HepG2 (cell line): ENCODE measurements around the gene NOL12. TPM values are rescaled to one million over a fixed set of nuclear protein-coding genes. Genes with fewer than 3 reads are reported as not detected.

Experiments
- AKAP8 ChIP-seq: sonication (generic); formaldehyde crosslinking; IDR thresholded peaks from 2 replicates; pipeline ENCODE4 v1.5.1; 2020; ENCODE audit warnings: mild to moderate bottlenecking, missing genetic modification reagents
- ATF7-NPFF ChIP-seq: sonication (generic); formaldehyde crosslinking; IDR thresholded peaks from 2 replicates; pipeline ENCODE4 v1.8.1; 2023; ENCODE audit warnings: mild to moderate bottlenecking, low read depth, missing genetic modification reagents, moderate library complexity
- DMAP1 ChIP-seq: IDR thresholded peaks from 2 replicates; pipeline ENCODE4 v1.6.1; 2016
- FLYWCH1 ChIP-seq: sonication (generic); formaldehyde crosslinking; IDR thresholded peaks from 2 replicates; pipeline ENCODE4 v1.8.1; 2023; ENCODE audit warnings: mild to moderate bottlenecking, missing genetic modification reagents
- GATAD1 ChIP-seq: IDR thresholded peaks from 2 replicates; pipeline ENCODE4 v1.6.1; 2016; ENCODE audit warnings: missing genetic modification reagents, missing compliant biosample characterization
- HOXA3 ChIP-seq: sonication (generic); formaldehyde crosslinking; IDR thresholded peaks from 2 replicates; pipeline ENCODE4 v1.5.0; 2020; ENCODE audit warnings: missing genetic modification reagents
- KLF11 ChIP-seq: IDR thresholded peaks from 2 replicates; pipeline ENCODE4 v1.6.1; 2016; ENCODE audit warnings: missing compliant biosample characterization
- MXD4 ChIP-seq: IDR thresholded peaks from 2 replicates; pipeline ENCODE4 v1.6.1; 2016; ENCODE audit warnings: mild to moderate bottlenecking, missing biosample characterization, missing genetic modification reagents
- NONO ChIP-seq, 2 experiments: fragments of 450-650 bp in 1 of 2; sonication (generic) in 1 of 2; formaldehyde crosslinking in 1 of 2; IDR thresholded peaks in 1 of 2; conservative IDR thresholded peaks in 1 of 2; 2 replicates each; pipeline versions ENCODE4 v1.6.1 to v1.8.0; 2017 to 2022; ENCODE audit warnings: mild to moderate bottlenecking in 1 of 2, missing genetic modification reagents in 1 of 2, moderate library complexity in 1 of 2
- NR1H2 ChIP-seq: sonication (generic); formaldehyde crosslinking; IDR thresholded peaks from 2 replicates; pipeline ENCODE4 v1.8.1; 2022; ENCODE audit warnings: low read depth, missing genetic modification reagents, borderline replicate concordance
- SRF ChIP-seq: IDR thresholded peaks from 2 replicates; pipeline ENCODE4 v1.6.1; 2011; ENCODE audit warnings: mild to moderate bottlenecking, low read depth, low read length, moderate library complexity
- ZBTB10 ChIP-seq: sonication (generic); formaldehyde crosslinking; IDR thresholded peaks from 2 replicates; pipeline ENCODE4 v1.4.0; 2020; ENCODE audit warnings: missing genetic modification reagents, borderline replicate concordance
- ZFP82 ChIP-seq: sonication (generic); formaldehyde crosslinking; IDR thresholded peaks from 2 replicates; pipeline ENCODE4 v1.5.1; 2020; ENCODE audit warnings: mild to moderate bottlenecking, missing genetic modification reagents, borderline replicate concordance
- ZMAT5 ChIP-seq: sonication (generic); formaldehyde crosslinking; IDR thresholded peaks from 2 replicates; pipeline ENCODE4 v1.5.0; 2020; ENCODE audit warnings: mild to moderate bottlenecking, low read depth, missing genetic modification reagents, borderline replicate concordance
- ZNF234 ChIP-seq: sonication (generic); formaldehyde crosslinking; conservative IDR thresholded peaks from 2 replicates; pipeline ENCODE4 v1.5.1; 2020; ENCODE audit warnings: mild to moderate bottlenecking, missing genetic modification reagents
- ZNF383 ChIP-seq: sonication (generic); formaldehyde crosslinking; IDR thresholded peaks from 2 replicates; pipeline ENCODE4 v1.4.0; 2020; ENCODE audit warnings: missing genetic modification reagents, mild to moderate bottlenecking, borderline replicate concordance
- polyA plus RNA-seq, 8 experiments: library from polyadenylated mRNA; depleted of rRNA in 3 of 8; stranded (reverse) in 7 of 8; unstranded in 1 of 8; fragments of >200 nt; fragmentation: Illumina TruSeq in 4 of 8; extraction: Trizol in 4 of 8; gene quantifications; 2 replicates each; pipeline versions ENCODE4 v1.2.1 to v1.2.3, GENCODE V29; 2011 to 2016; ENCODE audit warnings: low read depth in 4 of 8, missing spikeins in 1 of 8, mixed read lengths in 1 of 8; ENCODE audit not compliant: insufficient read depth in 1 of 8
- total RNA-seq, 5 experiments: library from RNA; depleted of rRNA; stranded (reverse); fragments of >200 nt; fragmentation: Illumina TruSeq; extraction: Trizol; gene quantifications; 2 replicates each; pipeline ENCODE4 v1.2.3, GENCODE V29; 2016; ENCODE audit warnings: low read depth in 1 of 5
- TF ChIP-seq, protein P1 (sequence below): sonication (generic); formaldehyde crosslinking; IDR thresholded peaks from 2 replicates; pipeline ENCODE4 v1.4.0; 2020; ENCODE audit warnings: missing genetic modification reagents, mild to moderate bottlenecking, borderline replicate concordance

The NOL12 gene
- total and polyA plus RNA-seq, 2 of the 13 experiments (the other 11 are each of a cell fraction or from before 2014, with no cell fraction given) = 14.3 to 31.4 TPM

GRCh38 chr22:37741312-37741795 is 55.2 kb downstream of the NOL12 start (continued):
- TF ChIP-seq, protein P1, sequence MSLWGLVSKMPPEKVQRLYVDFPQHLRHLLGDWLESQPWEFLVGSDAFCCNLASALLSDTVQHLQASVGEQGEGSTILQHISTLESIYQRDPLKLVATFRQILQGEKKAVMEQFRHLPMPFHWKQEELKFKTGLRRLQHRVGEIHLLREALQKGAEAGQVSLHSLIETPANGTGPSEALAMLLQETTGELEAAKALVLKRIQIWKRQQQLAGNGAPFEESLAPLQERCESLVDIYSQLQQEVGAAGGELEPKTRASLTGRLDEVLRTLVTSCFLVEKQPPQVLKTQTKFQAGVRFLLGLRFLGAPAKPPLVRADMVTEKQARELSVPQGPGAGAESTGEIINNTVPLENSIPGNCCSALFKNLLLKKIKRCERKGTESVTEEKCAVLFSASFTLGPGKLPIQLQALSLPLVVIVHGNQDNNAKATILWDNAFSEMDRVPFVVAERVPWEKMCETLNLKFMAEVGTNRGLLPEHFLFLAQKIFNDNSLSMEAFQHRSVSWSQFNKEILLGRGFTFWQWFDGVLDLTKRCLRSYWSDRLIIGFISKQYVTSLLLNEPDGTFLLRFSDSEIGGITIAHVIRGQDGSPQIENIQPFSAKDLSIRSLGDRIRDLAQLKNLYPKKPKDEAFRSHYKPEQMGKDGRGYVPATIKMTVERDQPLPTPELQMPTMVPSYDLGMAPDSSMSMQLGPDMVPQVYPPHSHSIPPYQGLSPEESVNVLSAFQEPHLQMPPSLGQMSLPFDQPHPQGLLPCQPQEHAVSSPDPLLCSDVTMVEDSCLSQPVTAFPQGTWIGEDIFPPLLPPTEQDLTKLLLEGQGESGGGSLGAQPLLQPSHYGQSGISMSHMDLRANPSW (CRISPR knock-in tag) = no peak
- TF ChIP-seq ZMAT5 (CRISPR knock-in tag) = no peak
- no peak for TF ChIP-seq KLF11 (CRISPR knock-in tag)
- no peak for TF ChIP-seq ZNF383 (CRISPR knock-in tag)
- TF ChIP-seq AKAP8 (CRISPR knock-in tag) = no peak
- TF ChIP-seq SRF = no peak
- TF ChIP-seq GATAD1 (CRISPR knock-in tag) = 0 out of 2 replicates have a peak, but pooled peaks have one; percentile 14
- no peak for TF ChIP-seq NONO (IDR thresholded peaks at IDR 0.05)
- no peak for TF ChIP-seq NONO (CRISPR knock-in tag; conservative IDR thresholded peaks at IDR 0.05)
- no peak for TF ChIP-seq NR1H2 (CRISPR knock-in tag)
- TF ChIP-seq FLYWCH1 (CRISPR knock-in tag) = no peak
- TF ChIP-seq HOXA3 = 0 out of 2 replicates have a peak, but pooled peaks have one; percentile 8
- no peak for TF ChIP-seq ZBTB10 (CRISPR knock-in tag)
- no peak for TF ChIP-seq ZNF234 (CRISPR knock-in tag)
- TF ChIP-seq ZFP82 (CRISPR knock-in tag) = no peak
- 0 out of 2 replicates have a peak, but pooled peaks have one; percentile 42 for TF ChIP-seq ATF7-NPFF (CRISPR knock-in tag)
- TF ChIP-seq MXD4 = no peak
- TF ChIP-seq DMAP1 (CRISPR knock-in tag) = no peak
